Stimulated activated naive CD4-positive, alpha-beta T cell (primary cell): ENCODE measurements around the gene NDUFS2.
A peak's percentile ranks its signal among the peaks of the same experiment; 100 is the strongest.

Experiments used
- DNase-seq, 6 experiments: peaks; one replicate each; lab custom pipeline; 2025; lab: John Stamatoyannopoulos, UW

NDUFS2 gene

DNA sequence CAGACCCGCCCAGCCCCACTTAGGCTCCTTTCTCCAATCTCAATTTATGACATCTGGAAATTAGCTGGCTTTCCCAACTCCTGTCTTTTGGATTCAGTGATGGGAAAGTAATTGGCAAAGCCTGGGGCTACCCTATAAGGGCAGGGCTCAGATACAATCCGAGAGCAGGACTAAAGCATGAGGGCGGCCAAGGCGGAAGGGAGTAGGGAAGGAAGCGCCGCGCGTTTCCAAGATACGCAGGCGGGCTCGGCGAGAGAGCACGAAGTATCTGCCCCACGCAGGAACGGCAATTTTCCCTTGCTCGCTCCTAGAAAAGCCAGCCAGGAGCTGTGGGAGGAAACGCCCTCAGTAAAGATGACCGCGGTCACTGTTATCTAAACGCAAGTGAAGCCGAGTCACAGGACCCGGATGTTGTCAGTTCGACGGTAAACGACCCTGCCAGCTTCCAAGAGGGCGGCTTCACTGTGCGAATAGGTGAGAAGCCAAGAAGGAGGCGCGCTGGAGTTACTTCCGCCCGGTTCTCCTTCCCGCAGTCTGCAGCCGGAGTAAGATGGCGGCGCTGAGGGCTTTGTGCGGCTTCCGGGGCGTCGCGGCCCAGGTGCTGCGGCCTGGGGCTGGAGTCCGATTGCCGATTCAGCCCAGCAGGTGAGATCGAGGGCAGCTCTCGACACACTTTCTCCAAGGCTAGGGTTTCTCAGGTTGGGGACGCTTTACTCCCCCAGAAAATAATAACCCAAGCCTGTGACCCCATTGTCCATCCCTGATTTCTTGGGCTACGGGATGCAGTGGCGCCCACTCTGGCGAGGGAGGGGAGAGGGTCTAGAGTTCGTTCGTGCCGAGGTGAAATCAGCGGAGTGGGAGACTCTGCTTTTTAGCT is at the start of gene NDUFS2:
Gene NDUFS2, plus strand, starts transcription at position 532 of the 877 bp plus-strand sequence. Its CDS starts 19 bp downstream, at position 551.
- peak; percentile 85 to 95 (median 93) for DNase-seq

DNA sequence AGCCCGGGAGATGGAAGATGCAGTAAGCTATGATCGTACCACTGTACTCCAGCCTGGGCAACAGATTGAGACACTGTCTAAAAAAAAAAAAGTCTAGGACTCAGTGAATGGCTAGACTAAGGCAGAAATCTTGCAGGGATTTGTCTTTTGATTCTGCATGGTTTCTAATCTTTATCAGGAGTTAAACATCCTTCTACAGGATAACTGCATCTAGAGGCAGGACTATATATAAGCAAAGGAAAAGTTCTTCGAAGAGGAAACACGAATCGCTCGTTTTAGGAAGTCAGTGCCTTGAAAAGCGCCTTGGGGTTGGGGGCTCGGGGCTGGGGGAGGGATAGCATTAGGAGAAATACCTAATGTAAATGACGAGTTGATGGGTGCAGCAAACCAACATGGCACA is 49.0 kb upstream of the NDUFS2 start:
- DNase-seq = no peak

DNA sequence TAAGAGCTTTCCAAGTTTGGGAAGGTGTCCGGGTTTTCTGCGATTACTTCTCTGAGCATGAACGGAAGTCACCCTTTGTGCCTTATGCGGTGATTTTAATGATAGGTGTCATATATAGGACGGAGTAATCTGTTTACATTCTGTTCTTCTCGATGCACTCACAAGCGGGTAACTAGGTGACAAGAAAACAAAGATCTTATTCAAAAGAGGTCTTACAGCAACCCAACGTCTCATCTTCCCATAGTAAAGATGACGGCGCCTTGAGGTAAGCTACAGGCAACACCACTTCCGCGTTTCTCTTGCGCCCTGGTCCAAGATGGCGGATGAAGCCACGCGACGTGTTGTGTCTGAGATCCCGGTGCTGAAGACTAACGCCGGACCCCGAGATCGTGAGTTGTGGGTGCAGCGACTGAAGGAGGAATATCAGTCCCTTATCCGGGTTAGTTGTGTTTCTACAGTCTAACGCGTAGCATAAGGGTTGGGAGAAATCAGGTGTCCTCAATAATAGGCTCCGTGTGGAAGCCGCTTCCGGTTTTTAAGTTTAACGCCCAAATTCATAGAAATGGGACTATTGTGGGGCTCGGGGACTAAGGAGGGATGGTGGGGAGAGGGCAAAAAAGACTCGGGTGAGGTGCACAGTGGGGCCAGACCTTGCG is 48.4 kb upstream of the NDUFS2 start, which contains the start of gene UFC1:
Gene UFC1, plus strand, starts transcription at position 297 of the 656 bp plus-strand sequence. Its CDS starts 20 bp downstream, at position 317.
- DNase-seq = peak; percentile 71 to 91 (median 80)

DNA sequence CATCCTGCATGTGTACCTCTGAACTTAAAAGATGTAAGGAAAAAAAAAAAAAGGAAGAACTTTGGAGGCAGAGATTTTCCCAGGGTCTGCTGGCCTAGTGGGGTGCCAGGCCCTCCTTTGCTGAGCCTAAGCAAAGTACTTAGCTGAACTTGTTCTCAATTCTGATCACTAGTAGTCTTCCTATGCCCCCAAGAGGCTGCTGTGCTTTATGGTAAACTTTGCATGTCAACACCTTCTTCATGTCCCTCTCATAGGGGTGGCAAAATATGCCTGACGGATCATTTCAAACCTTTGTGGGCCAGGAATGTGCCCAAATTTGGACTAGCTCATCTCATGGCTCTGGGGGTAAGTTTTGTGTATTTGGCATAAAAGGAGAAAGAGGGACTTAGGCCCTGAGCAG is 44.3 kb upstream of the NDUFS2 start:
- no peak for DNase-seq

DNA sequence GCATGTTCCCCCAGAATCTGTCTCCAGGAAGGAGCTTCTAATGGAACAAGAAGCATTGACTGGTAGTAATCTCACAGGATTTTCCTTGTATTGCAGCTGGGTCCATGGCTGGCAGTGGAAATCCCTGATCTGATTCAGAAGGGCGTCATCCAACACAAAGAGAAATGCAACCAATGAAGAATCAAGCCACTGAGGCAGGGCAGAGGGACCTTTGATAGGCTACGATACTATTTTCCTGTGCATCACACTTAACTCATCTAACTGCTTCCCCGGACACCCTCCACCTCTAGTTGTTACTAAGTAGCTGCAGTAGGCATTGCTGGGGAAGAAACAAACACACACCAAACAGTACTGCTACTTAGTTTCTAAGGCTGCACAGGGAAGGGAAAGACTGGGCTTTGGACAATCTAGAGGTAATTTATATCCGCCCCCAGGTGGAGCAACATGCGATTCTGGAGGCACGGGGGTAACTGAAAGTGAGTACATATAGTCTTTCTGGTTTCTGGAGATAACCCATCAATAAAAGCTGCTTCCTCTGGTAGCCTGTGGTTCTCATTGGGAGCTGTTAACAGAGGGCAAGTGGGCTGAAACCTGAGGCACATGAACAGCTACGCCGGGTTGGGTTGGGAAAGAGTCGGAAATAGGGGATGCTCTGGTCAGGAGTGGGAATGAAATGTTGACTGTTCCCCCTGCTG is 43.7 kb upstream of the NDUFS2 start:
- DNase-seq = no peak

DNA sequence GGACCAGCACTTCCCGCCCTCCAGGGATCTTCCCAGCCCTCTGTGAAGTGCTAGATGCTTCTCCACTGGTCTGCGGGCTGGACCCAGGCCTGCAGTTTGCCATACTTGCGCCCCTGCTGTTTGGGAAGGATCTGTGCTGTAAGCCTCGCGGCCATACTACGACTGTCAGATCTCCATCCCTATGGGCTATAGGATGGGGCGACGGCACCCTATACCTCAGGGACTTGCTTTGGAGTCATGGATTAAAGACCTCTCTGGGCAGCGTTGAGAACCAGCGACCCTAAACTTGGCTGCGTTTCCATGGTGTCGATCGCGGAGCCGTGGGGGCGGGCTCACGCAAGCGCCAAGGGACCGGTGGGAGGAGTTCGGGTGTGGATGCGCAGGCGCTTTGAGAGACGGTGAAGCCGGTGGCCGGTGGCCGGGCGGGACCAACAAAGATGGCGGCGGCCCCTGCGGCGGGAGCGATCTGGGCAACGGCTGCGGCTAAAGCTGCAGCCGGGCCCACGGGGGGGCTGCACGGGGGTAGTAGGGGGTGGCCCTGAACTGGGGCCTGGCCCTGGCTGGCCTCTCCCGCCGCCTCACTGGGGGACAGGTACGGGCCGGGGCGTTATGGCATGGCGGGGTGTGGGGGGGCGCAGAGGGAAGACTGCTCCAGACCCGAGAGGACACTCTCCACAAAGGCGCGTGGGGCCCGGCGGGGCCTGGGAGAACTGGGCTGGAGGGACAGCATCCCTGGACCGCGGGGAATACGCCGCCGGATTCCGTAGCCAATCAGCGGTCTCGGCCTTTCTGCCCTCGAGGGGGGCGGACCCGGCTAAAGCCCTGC is 42.9 kb upstream of the NDUFS2 start, which contains the start of gene USP21:
Gene USP21, plus strand, starts transcription at position 414 of the 826 bp plus-strand sequence. CDS start 1,141 bp downstream, outside the sequence.
- peak; percentile 82 to 93 (median 88) for DNase-seq

DNA sequence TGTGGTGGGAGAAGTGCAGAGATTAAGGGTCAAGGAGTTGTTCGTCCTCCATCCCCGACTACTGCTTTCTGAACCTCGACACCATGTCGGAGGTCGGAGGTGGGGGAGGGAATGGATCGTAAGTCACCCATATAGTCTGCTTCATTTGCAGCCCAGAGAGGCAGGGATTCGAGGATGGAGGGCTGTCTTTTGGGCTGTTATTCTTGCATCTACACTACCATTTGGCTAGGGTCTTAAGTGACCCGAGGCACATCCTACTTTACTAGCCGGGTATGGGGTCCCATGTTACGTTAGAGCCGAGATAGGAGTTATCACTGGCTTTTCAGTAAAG is 42.3 kb upstream of the NDUFS2 start:
- peak in 2 of 6 experiments; percentile 29 to 43 for DNase-seq

DNA sequence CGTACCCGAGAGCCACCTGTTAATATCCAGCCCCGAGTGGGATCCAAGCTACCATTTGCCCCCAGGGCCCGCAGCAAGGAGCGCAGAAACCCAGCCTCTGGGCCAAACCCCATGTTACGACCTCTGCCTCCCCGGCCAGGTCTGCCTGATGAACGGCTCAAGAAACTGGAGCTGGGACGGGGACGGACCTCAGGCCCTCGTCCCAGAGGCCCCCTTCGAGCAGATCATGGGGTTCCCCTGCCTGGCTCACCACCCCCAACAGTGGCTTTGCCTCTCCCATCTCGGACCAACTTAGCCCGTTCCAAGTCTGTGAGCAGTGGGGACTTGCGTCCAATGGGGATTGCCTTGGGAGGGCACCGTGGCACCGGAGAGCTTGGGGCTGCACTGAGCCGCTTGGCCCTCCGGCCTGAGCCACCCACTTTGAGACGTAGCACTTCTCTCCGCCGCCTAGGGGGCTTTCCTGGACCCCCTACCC is 41.5 kb upstream of the NDUFS2 start:
- DNase-seq = no peak

DNA sequence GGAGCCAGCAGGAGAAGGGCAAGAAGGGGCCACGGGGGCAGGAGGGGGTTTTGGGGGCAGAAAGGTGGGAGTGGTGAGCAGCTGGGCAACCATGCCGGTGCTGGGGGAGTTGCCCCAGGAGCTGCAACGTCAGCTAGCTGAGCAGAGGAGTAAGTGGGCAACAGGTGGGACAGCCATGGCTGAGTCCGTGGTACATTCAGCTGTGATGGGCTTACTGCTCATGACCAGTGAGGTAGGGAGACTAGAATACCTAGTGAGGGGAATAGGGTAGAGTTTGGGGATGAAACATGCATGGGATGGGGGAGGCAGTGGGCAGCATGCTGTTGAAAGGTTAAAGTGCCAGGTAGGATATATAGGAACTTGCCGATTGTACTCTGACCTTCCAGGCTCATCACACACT is 40.5 kb upstream of the NDUFS2 start:
- no peak for DNase-seq

DNA sequence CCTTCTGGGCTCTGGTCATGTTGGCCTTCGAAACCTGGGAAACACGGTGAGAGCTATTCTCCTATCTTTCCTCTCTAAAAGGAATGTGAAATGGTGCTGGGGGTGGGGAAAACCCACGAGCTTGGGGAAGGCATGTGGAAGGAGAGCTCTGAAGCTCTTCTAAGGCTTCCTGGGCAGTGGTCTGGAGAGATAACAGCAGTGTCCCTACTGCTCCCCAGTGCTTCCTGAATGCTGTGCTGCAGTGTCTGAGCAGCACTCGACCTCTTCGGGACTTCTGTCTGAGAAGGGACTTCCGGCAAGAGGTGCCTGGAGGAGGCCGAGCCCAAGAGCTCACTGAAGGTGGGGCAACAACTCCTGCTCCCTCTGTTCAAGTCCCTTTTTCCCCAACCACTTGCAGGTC is 40.1 kb upstream of the NDUFS2 start:
- DNase-seq = no peak

DNA sequence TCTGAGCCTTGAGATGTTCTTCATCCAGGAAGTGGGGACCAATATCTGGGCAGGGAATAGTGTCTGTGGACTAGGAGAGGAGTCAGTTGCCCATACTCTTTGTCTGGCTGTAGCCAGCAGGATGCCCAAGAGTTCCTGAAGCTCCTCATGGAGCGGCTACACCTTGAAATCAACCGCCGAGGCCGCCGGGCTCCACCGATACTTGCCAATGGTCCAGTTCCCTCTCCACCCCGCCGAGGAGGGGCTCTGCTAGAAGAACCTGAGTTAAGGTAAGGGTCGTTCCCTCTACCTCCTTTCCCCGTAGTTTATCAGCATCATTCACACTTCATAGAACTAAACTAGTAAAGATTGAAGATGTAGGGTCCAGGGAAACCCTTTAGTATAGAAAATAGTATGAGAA is 39.4 kb upstream of the NDUFS2 start:
- no peak for DNase-seq

DNA sequence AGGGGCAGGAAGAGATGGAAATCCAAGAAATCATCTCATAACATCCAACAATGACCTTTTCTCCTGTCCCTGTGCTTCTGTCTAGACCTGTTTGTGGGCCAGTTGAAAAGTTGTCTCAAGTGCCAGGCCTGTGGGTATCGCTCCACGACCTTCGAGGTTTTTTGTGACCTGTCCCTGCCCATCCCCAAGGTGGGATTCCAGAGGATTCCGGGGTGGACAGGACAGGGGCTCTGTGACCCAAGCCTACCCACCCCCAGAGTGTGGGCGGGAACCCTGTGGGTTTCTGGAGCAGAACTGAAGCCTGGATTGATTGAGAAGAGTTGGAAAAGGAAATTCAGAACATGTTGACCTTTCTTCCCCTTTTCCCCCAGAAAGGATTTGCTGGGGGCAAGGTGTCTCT is 38.4 kb upstream of the NDUFS2 start:
- no peak for DNase-seq

DNA sequence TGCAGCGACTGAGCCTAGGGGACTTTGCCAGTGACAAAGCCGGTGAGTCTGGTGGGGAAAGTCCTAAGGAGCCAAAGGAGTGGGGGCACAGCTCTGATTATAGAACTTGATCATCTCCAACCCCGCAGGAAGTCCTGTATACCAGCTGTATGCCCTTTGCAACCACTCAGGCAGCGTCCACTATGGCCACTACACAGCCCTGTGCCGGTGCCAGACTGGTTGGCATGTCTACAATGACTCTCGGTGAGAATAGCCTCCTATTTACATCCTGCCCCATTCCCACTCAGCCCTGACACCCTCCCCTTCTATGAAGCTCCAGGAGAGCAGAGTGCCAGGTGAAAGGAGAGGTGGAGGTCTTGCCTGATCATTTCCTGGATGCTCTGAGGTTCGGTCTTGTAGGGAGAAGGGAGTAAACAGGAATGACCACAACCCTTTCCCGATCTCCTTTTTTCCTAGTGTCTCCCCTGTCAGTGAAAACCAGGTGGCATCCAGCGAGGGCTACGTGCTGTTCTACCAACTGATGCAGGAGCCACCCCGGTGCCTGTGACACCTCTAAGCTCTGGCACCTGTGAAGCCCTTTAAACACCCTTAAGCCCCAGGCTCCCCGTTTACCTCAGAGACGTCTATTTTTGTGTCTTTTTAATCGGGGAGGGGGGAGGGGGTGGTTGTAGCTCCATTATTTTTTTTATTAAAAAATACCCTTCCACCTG is 37.1 kb upstream of the NDUFS2 start:
- no peak for DNase-seq

DNA sequence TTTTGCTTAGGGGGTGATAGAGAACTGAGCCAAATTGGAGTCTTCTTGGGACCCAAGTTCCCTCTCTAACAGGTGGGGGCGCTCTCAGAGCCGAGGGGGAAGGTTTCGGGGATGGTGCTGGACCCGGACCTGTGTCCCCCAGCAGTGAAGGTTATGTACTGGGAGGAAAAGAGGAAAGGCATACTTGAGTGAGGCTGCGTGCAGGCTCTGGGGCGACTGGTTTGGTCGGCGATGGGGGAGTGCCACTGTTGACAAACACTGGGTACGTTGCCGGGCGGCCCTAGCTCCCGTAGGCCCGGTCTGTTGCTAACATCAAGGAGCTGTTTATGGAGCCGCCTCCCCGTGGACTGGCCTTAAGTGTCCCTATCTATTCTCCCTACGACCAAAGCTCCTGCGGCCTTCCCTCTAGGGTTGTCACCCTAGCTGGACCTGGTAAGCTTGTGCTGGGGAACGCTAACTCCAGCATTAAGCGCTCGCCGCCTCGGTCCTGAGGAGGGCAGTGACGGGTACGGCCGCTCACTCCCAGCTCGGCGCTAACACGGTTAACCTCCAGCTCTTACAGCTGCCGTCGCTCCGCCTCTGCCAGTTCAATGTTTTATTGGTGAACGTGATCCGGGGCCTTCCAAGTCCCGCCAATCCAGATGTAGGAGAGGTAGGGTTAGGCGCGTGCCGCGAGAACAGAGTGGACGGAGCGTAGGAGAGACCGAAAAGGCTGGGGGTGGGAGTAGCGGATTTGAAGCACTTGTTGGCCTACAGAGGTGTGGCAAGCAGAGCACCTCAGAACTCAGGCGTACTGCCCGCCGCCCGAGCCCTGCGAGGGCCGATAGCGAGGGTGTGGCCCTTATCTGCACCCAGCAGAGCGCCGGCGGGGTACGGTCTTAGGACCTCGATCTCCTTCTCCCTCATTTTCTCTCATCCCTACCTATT is 36.2 kb upstream of the NDUFS2 start, which contains the start of gene PPOX:
Gene PPOX, plus strand, starts transcription at position 685 of the 927 bp plus-strand sequence. CDS start 422 bp downstream, outside the sequence.
- DNase-seq = peak; percentile 86 to 96 (median 92)

DNA sequence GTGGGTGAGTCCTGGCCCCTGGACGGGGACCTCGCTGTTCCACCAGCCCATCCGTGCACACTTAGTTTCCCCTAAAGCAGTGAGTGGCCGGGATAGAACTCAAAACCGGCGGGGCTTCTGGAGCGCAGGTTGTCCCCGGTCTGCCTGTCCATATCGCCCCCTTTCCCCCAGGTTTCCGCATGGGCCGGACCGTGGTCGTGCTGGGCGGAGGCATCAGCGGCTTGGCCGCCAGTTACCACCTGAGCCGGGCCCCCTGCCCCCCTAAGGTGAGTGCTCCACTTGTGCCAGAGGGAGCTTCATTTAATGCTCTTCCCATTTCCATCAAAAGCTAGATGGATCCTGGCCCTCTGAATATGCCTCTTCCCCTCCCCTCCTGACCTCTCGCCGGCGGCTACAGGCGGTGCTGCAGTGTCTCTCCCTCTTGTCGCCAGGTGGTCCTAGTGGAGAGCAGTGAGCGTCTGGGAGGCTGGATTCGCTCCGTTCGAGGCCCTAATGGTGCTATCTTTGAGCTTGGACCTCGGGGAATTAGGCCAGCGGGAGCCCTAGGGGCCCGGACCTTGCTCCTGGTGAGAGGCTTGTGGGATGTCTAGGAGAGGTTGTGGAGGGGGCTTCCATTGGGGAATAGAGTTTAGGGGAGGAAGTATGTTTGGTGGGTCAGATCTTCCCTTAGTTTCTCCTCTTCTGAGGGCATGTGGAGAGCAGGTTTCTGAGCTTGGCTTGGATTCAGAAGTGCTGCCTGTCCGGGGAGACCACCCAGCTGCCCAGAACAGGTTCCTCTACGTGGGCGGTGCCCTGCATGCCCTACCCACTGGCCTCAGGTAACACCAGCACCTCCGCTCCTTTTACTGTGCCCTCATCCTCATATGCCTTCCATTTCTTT is 35.3 kb upstream of the NDUFS2 start:
- DNase-seq = no peak

DNA sequence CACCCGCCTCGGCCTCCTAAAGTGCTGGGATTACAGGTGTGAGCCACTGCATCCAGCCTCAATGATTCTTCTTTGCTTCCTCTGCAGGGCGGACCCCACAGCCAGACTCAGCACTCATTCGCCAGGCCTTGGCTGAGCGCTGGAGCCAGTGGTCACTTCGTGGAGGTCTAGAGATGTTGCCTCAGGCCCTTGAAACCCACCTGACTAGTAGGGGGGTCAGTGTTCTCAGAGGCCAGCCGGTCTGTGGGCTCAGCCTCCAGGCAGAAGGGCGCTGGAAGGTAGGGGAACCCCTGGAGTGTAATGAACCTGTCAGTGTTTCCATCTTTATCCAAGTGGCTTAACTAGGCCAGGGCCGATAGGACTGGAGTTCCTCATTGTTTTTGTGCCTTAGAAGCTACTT is 33.3 kb upstream of the NDUFS2 start:
- DNase-seq = no peak

DNA sequence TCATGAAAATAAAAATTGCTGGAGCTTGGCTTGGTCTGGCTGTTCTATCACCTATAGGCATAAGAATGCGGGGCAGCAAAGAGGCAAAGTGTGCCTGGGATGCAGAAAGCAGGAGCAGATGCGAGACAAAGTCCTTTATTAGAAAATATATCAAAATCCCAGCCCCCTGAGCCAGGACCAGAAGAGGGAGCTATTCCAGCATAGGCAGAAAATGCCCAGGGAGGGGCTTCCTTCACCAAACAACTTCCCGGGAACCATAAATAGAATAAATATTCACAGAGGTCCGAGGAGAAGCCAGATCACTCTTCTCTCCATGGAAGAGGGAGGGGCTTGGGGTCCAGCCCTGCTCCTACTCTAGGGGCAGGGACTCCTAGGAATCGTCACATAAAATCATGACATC is 31.0 kb upstream of the NDUFS2 start:
- DNase-seq = no peak

DNA sequence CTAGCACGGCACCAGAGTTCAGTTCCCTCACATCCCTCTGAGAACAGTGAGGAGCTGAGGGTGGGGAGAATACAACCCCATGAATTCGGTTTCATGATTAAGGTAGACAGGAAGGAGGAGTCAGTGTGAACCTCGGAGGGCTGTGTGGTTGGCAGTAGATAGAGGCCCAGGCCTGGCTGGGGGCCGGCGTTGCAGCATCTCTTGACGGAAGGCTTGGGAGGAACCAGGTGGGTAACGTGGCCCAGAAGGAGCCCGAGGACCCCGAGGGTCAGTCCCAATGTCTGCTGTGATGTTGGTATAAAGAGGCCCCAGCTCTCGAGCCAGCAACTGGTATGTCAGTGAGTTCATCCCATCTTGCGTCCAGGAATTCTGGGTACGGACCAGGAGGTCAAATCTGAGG is 30.5 kb upstream of the NDUFS2 start:
- no peak for DNase-seq

DNA sequence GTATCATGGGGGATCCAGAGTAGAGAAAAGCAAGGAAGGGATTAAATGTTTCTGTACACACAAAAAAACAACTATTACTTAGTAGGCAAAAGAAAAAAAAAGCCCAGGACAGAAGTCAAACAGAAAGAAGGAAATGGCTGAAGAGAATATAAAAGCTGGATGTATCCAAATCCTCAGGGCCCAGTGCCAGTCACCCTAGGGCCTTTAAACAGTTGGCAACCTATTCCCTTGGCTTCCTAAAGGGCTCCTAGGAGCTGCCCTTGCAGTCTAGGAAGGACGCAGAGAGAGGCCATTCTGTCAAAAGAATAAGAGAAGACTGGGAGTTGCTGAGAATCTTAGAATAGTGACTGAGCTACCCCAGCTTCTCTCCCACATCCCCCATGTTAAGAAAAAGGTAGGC is 29.8 kb upstream of the NDUFS2 start:
- DNase-seq = no peak
